ENCODE results near the gene PIGX. TPM values are rescaled to one million over a fixed set of nuclear protein-coding genes. Genes with fewer than 3 reads are reported as not detected.

PIGX gene
- total RNA-seq, 1 donor from 2014 or later: 28.3 TPM

DNA sequence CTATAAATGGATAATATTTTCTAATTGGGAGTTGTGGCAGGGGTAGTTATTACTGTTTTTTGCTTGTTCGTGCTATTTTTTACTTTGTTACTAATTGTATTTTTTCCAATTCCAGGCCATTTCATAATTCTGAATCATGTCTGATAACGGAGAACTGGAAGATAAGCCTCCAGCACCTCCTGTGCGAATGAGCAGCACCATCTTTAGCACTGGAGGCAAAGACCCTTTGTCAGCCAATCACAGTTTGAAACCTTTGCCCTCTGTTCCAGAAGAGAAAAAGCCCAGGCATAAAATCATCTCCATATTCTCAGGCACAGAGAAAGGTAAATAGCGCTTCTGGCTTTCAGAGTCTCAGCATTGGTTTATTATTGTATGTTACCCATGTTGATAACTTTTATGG, 70.3 kb downstream of the PIGX start:
- TF ChIP-seq, protein P1, sequence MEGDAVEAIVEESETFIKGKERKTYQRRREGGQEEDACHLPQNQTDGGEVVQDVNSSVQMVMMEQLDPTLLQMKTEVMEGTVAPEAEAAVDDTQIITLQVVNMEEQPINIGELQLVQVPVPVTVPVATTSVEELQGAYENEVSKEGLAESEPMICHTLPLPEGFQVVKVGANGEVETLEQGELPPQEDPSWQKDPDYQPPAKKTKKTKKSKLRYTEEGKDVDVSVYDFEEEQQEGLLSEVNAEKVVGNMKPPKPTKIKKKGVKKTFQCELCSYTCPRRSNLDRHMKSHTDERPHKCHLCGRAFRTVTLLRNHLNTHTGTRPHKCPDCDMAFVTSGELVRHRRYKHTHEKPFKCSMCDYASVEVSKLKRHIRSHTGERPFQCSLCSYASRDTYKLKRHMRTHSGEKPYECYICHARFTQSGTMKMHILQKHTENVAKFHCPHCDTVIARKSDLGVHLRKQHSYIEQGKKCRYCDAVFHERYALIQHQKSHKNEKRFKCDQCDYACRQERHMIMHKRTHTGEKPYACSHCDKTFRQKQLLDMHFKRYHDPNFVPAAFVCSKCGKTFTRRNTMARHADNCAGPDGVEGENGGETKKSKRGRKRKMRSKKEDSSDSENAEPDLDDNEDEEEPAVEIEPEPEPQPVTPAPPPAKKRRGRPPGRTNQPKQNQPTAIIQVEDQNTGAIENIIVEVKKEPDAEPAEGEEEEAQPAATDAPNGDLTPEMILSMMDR (IDR thresholded peaks at IDR 0.05; ENCODE audit: unreplicated experiment): no peak
- peak overlapping the region; percentile 86 for H3K27ac Mint-ChIP-seq
- peaks cover 62% of the 10 kb centered on the region for H3K36me3 Mint-ChIP-seq (ENCODE audit: insufficient read depth)
- peaks cover 18% of the 10 kb centered on the region for H3K9me3 Mint-ChIP-seq (ENCODE audit: low read depth)
- no peak for DNase-seq (ENCODE audit: low spot score, unreplicated experiment)
- peaks cover 3% of the 10 kb centered on the region for H3K4me1 Mint-ChIP-seq (ENCODE audit: low read depth)
- no peaks in the 10 kb centered on the region for H3K27me3 Mint-ChIP-seq
- H3K4me3 Mint-ChIP-seq (ENCODE audit: low read depth): no peak overlapping the region

Other genes with a start within 250 kb of the PIGX start
- 25.4 and 26.4 TPM in 2 replicates for gene RNF168, start 208.6 kb upstream of the PIGX start, total RNA-seq
- gene SMCO1, start 197.0 kb upstream of the PIGX start, total RNA-seq: not detected in 2 replicates
- 13.1 and 15.2 TPM in 2 replicates for gene WDR53, start 143.8 kb upstream of the PIGX start, total RNA-seq
- 13.0 and 13.1 TPM in 2 replicates for gene FBXO45, start 143.7 kb upstream of the PIGX start, total RNA-seq
- gene NRROS, start 72.7 kb upstream of the PIGX start, total RNA-seq: 1.4 and 2.0 TPM in 2 replicates
- gene CEP19, start 127 bp upstream of the PIGX start, total RNA-seq: 2.3 and 2.5 TPM in 2 replicates
- 71.9 and 72.1 TPM in 2 replicates for gene PAK2, start 27.5 kb downstream of the PIGX start, total RNA-seq
- gene SENP5, start 155.5 kb downstream of the PIGX start, total RNA-seq: 41.1 and 41.4 TPM in 2 replicates
- gene NCBP2, start 230.2 kb downstream of the PIGX start, total RNA-seq: 79.9 and 84.9 TPM in 2 replicates